GM19452 (cell line): Measurements from ENCODE around the gene SLC22A1.
"Not testable (repeated sequence)": the region's sequence is repeated elsewhere in the genome, so short reads cannot be mapped to it uniquely, and the experiment has no call there.

Experiments used
- ATAC-seq: cut with Tn5 transposase; IDR thresholded peaks from one replicate; pipeline ENCODE4 v1.9.1; 2021; ENCODE audit not compliant: unreplicated experiment

SLC22A1 gene

DNA sequence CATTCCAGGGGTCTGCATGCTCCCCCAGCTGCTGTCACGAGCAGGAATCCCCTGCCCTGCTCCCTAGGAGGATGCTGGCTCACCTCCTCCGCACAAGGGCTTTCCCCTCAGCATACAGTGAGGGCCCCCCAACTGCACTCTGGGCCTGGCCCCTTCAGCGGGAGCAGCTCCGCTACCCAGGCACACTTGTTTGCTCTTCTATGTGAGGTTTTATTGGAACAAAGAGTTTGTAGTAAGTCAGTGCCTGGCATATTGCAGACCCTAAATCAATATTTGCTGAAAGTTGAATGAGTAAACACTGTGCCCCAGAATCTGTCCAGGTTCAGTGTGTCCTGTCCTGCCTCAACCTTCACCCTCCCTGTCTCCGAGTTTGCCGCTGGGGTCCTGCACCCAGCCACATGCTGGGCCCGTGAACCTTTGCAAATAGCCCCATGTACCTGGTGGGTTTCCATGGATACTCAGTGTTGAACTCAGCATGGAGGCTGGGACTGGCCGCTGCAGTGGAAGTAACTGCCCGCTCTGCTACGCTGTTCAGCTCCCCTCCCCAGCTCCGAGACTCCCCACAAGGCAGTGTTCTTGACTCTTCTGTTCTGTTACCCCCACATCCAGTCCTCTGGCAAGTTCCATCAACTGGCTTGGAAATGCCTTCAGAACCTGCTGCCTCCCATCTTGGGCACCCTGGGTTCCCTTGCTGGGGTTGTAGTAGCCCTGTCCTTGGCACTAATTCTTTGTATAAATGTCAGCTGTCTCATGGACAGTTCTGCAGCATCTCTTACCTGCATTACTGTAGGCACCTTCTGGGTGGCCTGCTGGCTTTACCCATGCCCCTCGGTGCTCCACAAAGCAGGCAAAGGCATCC is 15.7 kb downstream of the SLC22A1 start:
- ATAC-seq = no peak

DNA sequence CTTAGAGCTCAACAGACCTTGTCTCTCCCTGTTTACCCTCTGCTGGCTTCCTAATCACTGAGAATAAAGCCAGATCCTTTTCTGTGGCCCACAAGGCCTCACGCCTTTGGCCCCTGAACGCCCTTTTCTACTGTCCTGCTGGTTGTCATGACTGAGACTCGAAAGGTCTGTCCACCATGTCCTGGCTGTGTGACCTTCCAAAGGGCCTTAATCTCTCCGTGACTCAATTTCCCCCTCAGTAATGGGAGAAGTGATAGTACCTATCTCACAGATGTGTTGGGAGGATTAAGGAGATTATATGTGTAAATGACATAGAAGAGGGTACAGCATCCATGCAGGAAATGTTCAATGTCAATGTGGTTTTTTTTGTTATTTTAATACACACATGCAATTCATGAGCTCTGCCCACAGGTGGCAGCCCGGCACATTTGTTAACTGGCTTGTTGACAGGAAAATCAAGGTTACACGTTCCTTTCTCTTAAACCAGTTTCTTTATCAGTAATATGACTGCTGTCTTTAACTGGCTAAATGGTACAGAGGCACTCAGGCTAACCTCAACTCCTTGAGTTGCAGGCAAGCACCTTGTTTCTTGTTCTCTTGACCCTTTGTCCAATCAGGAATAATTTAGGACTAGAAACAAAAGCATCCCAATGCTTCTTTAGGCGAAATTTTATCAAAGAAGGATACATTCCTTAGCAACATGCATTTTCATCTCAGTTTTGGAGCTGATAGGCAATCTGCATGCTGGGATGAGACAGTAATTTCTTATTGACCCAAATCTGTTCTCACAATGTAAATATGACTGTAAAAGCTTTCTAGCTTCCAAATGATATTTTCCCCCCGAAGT is 16.6 kb downstream of the SLC22A1 start:
- ATAC-seq = no peak

- no peak for ATAC-seq
Measured at GRCh38 chr6:160138839-160139419, 17.3 kb downstream of the SLC22A1 start.

DNA sequence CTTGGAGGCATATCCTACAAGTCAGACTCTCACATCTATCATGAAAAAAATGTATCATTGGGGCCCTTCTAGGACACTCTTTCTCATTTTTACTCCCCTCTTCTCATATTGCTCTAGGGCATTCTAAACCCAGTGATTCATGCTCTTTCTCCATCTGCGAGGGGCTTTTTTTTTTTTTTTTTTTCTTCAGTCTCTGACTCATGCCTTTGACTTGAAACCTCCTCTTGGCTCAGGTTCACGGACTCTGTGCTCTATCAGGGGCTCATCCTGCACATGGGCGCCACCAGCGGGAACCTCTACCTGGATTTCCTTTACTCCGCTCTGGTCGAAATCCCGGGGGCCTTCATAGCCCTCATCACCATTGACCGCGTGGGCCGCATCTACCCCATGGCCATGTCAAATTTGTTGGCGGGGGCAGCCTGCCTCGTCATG is 17.8 kb downstream of the SLC22A1 start:
- no peak for ATAC-seq

DNA sequence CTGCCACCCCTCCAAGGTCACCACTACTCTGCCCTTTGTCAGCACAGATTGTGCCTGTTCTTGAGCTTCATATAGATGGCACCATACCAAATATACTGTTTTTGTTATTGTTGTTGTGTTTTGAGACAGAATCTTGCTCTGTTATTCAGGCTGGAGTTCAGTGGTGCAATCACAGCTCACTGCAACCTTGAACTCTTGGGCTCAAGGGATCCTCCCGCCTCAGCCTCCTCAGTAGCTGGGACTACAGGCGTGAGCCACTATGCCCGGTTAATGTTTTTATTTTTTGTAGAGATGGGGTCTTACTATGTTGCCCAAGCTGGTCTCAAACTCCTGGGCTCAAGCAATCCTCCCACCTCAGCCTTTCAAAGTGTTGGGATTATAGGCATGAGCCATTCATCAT is 18.9 kb downstream of the SLC22A1 start:
- ATAC-seq = not testable (repeated sequence)

DNA sequence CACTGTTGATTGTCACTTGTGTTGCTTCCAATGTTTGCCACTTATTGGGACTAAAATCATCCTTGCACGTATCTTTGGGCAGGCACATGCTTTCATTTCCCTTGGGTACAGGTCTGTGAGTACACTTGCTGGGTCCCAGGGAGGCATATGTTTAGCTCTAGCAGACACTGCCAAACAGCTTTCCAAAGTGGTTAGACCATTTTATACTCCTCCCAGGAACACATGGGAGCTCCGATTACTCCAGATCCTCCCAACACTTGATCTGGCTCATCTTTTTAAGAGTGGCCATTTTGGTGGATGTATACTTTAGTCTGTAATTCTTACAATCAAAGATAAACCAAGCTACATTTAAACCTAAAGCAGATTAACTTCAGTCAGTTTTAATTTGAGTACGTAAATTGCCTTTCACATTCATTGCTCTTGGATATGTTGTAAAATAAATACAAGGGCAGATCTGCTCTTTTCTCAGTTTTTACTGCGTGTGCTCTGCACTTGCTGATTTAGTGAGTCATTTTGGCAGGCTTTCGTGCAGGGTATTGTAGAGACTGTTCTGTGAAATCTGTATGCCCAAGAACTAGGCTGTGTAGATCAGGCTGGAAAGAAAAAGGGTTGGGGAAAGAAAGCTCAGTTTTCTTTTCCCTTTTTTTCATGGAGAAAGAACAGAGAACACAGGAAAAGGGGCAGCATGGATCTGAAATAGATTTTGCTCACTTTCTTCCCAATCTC is 19.5 kb downstream of the SLC22A1 start:
- no peak for ATAC-seq

DNA sequence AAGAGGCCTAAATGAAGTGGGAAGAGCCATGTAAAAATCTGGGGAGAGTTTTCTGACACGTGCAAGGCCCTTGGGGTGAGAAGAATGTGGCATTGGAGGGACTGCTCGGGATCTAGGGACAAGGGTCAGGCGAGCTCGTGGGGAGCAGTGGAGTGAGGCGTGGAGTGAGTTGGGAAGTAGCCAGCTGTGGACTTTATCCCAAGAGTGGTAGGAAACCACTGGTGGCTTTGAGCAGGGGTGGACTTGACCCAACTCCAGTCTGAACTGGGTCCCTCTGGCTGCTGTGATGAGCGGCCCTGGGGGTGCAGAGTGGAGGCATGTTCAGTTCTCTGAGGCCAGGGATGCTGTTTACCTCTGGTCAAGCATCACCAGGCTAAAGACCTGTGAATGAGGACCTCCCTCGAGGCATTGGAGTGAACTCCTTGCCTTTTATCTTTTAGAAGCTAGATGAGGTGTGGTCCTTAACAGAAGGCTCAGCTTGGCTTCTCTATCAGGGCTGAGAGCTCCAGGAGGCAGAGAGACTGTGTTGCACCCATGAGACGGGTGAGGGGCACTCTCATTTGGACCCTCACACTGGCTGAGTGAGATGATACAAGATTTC is 20.6 kb downstream of the SLC22A1 start:
- no peak for ATAC-seq

DNA sequence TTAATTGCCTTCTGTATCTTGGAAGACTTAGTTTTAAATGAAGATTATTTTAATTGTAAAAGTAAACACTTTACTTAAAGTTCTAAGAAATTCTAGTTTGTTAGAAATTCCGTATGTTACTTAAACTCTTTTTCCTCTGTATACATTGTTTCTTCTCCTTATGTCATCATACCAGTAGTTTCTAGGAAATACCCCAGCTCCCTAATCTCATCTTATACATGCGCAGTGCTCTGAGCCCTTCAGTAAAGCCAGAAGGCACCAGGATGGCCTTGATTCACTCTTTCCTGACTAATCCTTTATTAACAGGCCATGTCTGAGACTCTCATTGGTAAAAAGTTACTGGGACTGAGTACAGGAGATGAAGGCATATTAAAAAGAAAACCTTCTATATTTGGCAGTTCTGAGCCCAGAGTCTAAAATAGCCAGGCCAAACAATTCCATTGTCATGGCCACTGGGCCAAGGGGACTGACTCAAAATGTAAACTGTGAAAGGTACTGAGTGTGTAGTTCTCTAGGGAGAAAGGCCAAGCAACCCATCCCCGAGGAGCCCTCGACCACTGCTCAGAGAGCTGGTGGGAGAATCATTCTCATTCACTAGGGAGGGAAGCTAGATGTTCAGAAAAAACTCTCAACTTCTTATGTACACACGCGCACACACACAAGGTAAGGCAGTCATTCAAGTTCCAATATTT is 25.0 kb downstream of the SLC22A1 start:
- no peak for ATAC-seq

- no peak for ATAC-seq
Measured at GRCh38 chr6:160147146-160147536, 25.5 kb downstream of the SLC22A1 start.

DNA sequence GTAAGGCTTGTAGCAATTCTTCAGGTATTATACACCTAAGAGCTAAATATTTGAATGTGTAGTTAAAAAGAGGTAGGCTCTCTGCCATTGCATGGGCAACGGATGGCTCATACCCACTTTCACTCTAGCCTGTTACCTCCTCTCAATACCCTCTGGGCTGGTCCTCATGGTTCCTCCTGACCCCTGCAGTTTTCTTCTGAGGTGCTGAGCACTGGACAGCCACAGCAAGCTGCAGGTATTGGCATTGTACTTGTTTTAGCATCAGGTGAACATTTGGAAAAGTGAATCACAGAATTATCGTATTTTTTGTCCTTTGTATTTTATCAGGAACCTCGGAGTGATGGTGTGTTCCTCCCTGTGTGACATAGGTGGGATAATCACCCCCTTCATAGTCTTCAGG is 32.9 kb downstream of the SLC22A1 start:
- no peak for ATAC-seq

DNA sequence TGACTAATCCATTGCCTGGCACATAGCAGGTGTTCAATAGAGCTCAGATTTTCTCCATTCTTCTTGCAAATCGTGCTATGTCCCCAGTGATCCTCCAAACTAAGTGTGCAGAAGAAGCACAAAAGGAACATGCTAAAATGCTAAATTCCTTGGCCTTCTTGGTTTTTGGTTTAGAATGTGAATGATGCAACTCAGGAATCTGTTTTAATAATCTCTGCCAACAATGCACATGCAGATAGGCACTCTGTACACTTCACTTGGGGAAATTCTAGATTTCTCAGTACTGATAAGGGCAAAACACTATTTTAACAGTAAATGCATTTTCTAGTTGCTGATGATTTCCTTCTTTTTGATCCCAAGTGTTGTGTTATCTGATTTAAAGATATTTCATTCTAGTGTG is 35.2 kb downstream of the SLC22A1 start:
- ATAC-seq = no peak

DNA sequence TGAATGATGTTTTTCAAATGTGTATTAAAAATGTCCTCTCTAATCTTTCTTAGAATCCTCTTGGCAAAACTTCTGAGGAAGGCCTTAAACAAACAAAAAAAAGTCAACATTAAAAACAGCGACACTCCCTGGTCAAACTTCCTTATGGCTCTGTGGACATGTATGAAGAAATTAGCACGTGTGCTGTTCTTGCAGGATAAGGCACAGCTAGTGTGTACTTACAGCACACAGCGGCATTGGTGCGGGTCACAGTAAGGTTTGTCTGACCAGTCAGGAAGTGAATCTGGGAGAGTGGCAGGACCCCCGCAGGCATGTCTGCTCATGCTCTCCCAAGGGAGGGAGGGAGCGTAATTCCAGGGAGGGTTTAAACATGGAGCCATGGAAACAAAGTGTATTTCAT is 38.8 kb downstream of the SLC22A1 start:
- ATAC-seq = no peak

DNA sequence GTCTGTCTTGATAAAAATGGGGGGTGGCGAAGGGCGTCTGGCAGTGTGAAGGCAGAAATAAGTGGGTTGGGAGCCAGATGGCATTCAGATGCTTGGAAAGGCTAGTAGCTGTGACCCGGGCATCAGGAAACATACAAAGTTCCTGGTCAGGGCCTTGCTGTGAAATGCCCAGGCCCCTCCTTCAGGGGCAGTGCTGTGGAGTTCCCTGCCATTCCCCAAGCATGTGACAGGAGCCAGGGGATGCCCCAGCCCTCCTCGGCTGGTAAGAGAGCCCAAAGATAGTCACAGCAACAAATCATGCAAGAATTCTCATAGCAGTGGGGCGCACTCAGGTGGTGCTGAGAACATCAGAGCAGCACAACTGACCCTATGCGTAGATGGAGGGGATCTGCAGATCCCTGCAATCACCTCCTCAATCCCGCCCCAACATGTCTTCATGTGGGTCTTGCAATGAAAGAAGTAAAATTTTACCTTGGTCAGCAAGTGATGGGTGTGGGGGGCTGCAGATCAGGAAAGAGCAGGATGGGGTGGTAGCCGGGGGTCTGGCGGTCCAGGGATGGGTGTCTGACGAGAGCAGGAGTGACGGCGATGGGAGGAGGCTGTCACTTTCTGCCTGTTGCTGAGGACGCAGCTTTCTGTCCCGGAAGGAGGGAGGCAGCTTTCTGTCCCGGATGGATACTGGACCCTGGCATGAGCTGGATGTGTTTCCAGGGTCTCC is 39.5 kb downstream of the SLC22A1 start:
- ATAC-seq = no peak

DNA sequence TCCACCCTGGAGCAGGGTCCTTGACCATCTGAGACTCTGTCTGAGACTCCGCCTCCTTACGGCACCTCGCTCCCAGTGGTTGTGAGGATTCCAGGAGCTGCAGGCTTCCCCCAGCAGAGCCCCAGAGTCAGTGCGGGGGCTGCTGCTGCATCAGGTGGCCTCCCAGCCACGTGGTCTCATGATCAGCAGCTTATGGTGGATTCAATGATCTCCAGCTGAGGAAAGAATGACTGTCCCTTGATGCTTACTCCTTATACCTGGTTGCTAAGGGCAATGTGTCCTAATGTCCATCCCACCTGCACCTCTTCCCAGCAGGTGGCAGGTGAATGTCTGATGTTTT is 40.0 kb downstream of the SLC22A1 start:
- ATAC-seq = no peak

GRCh38 chr6:160162030-160162566 is 40.5 kb downstream of the SLC22A1 start:
- ATAC-seq = no peak

- ATAC-seq = no peak
Measured at GRCh38 chr6:160163425-160163824, 41.8 kb downstream of the SLC22A1 start.

- no peak for ATAC-seq
Measured at GRCh38 chr6:160163912-160164311, 42.3 kb downstream of the SLC22A1 start.

GRCh38 chr6:160165928-160166327 is 44.3 kb downstream of the SLC22A1 start:
- ATAC-seq = not testable (repeated sequence)
